ENCODE results near the gene HTR4.

DNA sequence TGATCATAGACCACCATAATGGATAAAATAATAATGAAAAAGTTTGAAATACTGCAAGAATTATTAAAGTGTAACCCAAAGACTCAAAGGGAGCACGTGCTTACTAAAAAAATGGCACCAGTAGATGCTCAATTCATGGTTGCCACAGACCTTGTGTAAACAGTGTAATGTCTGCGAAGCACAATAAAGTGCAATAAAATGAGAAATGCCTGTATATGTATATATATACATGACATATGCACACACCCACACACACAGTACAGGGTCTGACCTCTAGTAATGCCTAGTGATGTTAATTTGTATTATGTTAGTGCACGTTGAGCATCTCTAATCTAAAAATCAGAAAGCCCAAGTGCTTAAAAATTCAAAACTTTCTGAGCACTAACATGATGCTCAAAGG lies 218.3 kb downstream of the HTR4 start:
- TF ChIP-seq, protein P1, sequence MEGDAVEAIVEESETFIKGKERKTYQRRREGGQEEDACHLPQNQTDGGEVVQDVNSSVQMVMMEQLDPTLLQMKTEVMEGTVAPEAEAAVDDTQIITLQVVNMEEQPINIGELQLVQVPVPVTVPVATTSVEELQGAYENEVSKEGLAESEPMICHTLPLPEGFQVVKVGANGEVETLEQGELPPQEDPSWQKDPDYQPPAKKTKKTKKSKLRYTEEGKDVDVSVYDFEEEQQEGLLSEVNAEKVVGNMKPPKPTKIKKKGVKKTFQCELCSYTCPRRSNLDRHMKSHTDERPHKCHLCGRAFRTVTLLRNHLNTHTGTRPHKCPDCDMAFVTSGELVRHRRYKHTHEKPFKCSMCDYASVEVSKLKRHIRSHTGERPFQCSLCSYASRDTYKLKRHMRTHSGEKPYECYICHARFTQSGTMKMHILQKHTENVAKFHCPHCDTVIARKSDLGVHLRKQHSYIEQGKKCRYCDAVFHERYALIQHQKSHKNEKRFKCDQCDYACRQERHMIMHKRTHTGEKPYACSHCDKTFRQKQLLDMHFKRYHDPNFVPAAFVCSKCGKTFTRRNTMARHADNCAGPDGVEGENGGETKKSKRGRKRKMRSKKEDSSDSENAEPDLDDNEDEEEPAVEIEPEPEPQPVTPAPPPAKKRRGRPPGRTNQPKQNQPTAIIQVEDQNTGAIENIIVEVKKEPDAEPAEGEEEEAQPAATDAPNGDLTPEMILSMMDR (IDR thresholded peaks at IDR 0.05; ENCODE audit: poor library complexity, severe bottlenecking) = no peak
- TF ChIP-seq TAF1 (IDR thresholded peaks at IDR 0.05; ENCODE audit: low read depth) (no peak), SMC3 (conservative IDR thresholded peaks at IDR 0.05; ENCODE audit: poor library complexity) (no peak)

All from neural cell (in vitro differentiated cells).